ENCODE data around the gene RNF43. TPM values are rescaled to one million over a fixed set of nuclear protein-coding genes. Genes with fewer than 3 reads are reported as not detected.

RNF43 gene
- polyA plus RNA-seq, 1 of the 3 experiments (the other 2 are of a cell fraction): not detected

DNA sequence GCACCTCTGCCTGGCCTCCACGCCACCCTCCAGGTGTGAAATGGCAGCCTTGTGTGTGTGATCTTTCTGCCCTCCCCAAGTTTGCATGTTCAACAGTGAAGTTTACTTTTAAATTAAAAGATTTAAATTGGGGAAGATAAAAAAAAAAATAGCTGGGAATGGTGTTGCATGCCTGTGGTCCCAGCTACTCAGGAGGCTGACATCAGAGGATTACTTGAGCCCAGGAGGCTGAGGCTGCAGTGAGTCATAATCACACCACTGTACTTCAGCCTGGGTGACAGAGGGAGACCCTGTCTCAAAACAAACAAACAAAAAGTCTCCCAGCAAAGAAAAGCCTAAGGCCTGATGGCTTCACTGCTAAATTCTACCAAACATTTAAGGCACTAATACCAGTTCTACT is 35.4 kb upstream of the RNF43 start:
- no peaks in the 10 kb centered on the region; the same call in 1 of the 2 replicates for H3K79me2 ChIP-seq (ENCODE audit: insufficient read depth)
- no peak for DNase-seq
- ChIA-PET CTCF (interaction anchor here (0.6 to 1.4 kb wide), 3 partner anchors 135 to 333 kb away, joined by 3 to 5 read pairs (median 3); no protein-coding TSS in a partner anchor), POLR2A (no interaction called here)
- H3K9me3 ChIP-seq: no peaks in the 10 kb centered on the region
- WGBS (ENCODE audit: low lambda C conversion rate): 94% methylated on average over 1 of the region's 1 CpG
- no peaks in the 10 kb centered on the region for H3K36me3 ChIP-seq (replicated peaks in 1 of 2; ENCODE audit: control insufficient read depth in 1 of 2, insufficient read depth in 2 of 2, low read length in 1 of 2)
- H4K20me1 ChIP-seq (ENCODE audit: insufficient read depth): no peaks in the 10 kb centered on the region
- H3K9ac ChIP-seq: no peak overlapping the region
- H3K27me3 ChIP-seq (ENCODE audit: insufficient read depth): no peaks in the 10 kb centered on the region
- no peak overlapping the region for H3K4me2 ChIP-seq
- TF ChIP-seq YY1 (IDR thresholded peaks at IDR 0.05; ENCODE audit: low read depth) (no peak), SIN3A (IDR thresholded peaks at IDR 0.05; ENCODE audit: borderline replicate concordance, low read depth, low read length) (no peak), ELF1 (IDR thresholded peaks at IDR 0.05) (no peak), GATA2 (CRISPR knock-in tag; IDR thresholded peaks at IDR 0.05) (no peak), NRF1 (IDR thresholded peaks at IDR 0.05; ENCODE audit: low read depth, low read length) (no peak), EP300 (IDR thresholded peaks at IDR 0.05; ENCODE audit: borderline replicate concordance in 1 of 2, low read depth in 1 of 2, low read length in 1 of 2) (no peak), NFIC (IDR thresholded peaks at IDR 0.05; ENCODE audit: borderline replicate concordance) (no peak), RXRA (IDR thresholded peaks at IDR 0.05; ENCODE audit: borderline replicate concordance, low read depth) (no peak), JUND (IDR thresholded peaks at IDR 0.05) (no peak), POLR2AphosphoS5 (IDR thresholded peaks at IDR 0.05; ENCODE audit: low read depth, low read length) (no peak), TCF12 (IDR thresholded peaks at IDR 0.05) (no peak)
- TF ChIP-seq, protein P1, sequence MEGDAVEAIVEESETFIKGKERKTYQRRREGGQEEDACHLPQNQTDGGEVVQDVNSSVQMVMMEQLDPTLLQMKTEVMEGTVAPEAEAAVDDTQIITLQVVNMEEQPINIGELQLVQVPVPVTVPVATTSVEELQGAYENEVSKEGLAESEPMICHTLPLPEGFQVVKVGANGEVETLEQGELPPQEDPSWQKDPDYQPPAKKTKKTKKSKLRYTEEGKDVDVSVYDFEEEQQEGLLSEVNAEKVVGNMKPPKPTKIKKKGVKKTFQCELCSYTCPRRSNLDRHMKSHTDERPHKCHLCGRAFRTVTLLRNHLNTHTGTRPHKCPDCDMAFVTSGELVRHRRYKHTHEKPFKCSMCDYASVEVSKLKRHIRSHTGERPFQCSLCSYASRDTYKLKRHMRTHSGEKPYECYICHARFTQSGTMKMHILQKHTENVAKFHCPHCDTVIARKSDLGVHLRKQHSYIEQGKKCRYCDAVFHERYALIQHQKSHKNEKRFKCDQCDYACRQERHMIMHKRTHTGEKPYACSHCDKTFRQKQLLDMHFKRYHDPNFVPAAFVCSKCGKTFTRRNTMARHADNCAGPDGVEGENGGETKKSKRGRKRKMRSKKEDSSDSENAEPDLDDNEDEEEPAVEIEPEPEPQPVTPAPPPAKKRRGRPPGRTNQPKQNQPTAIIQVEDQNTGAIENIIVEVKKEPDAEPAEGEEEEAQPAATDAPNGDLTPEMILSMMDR (IDR thresholded peaks at IDR 0.05): no peak
- TF ChIP-seq, protein P2, sequence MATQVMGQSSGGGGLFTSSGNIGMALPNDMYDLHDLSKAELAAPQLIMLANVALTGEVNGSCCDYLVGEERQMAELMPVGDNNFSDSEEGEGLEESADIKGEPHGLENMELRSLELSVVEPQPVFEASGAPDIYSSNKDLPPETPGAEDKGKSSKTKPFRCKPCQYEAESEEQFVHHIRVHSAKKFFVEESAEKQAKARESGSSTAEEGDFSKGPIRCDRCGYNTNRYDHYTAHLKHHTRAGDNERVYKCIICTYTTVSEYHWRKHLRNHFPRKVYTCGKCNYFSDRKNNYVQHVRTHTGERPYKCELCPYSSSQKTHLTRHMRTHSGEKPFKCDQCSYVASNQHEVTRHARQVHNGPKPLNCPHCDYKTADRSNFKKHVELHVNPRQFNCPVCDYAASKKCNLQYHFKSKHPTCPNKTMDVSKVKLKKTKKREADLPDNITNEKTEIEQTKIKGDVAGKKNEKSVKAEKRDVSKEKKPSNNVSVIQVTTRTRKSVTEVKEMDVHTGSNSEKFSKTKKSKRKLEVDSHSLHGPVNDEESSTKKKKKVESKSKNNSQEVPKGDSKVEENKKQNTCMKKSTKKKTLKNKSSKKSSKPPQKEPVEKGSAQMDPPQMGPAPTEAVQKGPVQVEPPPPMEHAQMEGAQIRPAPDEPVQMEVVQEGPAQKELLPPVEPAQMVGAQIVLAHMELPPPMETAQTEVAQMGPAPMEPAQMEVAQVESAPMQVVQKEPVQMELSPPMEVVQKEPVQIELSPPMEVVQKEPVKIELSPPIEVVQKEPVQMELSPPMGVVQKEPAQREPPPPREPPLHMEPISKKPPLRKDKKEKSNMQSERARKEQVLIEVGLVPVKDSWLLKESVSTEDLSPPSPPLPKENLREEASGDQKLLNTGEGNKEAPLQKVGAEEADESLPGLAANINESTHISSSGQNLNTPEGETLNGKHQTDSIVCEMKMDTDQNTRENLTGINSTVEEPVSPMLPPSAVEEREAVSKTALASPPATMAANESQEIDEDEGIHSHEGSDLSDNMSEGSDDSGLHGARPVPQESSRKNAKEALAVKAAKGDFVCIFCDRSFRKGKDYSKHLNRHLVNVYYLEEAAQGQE (IDR thresholded peaks at IDR 0.05; ENCODE audit: low read depth, low read length): no peak
- TF ChIP-seq, protein P3, sequence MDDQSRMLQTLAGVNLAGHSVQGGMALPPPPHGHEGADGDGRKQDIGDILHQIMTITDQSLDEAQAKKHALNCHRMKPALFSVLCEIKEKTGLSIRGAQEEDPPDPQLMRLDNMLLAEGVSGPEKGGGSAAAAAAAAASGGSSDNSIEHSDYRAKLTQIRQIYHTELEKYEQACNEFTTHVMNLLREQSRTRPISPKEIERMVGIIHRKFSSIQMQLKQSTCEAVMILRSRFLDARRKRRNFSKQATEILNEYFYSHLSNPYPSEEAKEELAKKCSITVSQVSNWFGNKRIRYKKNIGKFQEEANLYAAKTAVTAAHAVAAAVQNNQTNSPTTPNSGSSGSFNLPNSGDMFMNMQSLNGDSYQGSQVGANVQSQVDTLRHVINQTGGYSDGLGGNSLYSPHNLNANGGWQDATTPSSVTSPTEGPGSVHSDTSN (IDR thresholded peaks at IDR 0.05): no peak
- TF ChIP-seq, protein P4, sequence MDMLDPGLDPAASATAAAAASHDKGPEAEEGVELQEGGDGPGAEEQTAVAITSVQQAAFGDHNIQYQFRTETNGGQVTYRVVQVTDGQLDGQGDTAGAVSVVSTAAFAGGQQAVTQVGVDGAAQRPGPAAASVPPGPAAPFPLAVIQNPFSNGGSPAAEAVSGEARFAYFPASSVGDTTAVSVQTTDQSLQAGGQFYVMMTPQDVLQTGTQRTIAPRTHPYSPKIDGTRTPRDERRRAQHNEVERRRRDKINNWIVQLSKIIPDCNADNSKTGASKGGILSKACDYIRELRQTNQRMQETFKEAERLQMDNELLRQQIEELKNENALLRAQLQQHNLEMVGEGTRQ (IDR thresholded peaks at IDR 0.05; ENCODE audit: borderline replicate concordance, low read depth, low read length): no peak
- no peak overlapping the region for H3K27ac ChIP-seq (ENCODE audit: low read depth in 2 of 2, low read length in 1 of 2)
- no peaks in the 10 kb centered on the region for H3K4me1 ChIP-seq (ENCODE audit: control insufficient read depth in 1 of 2, insufficient read depth in 2 of 2, low read depth in 1 of 2, low read length in 1 of 2)
- no peak overlapping the region for H3K4me3 ChIP-seq (ENCODE audit: low read depth in 2 of 2, low read length in 1 of 2)
- no peaks in the 10 kb centered on the region for H3K9me2 ChIP-seq
- H2AFZ ChIP-seq (ENCODE audit: low read depth): no peak overlapping the region
- H3F3A ChIP-seq (replicated peaks; ENCODE audit: insufficient read depth): peaks cover 4% of the 10 kb centered on the region

All from SK-N-SH (cell line).